Activated T-cell treated with anti-CD3 and anti-CD28 coated beads, Interleukin-2, amount 50 U/mL, for 24 hours (primary cell): ENCODE measurements around the gene CCDC120.

Experiments
- DNase-seq: peaks from one replicate; pipeline ENCODE4 v3.0.0-alpha.2; 2020
- H3K27ac Mint-ChIP-seq: 2 replicates; pipeline ENCODE4 v1.8.0; 2020; ENCODE audit warnings: mild to moderate bottlenecking, mixed read lengths
- H3K27me3 Mint-ChIP-seq: 2 replicates; pipeline ENCODE4 v1.8.0; 2020; ENCODE audit warnings: mixed read lengths
- H3K36me3 Mint-ChIP-seq: 2 replicates; pipeline ENCODE4 v1.8.0; 2020; ENCODE audit warnings: low read depth, mixed read lengths
- H3K4me1 Mint-ChIP-seq: 2 replicates; pipeline ENCODE4 v1.8.0; 2020; ENCODE audit warnings: low read depth, mixed read lengths
- H3K4me3 Mint-ChIP-seq: 2 replicates; pipeline ENCODE4 v1.8.0; 2020; ENCODE audit warnings: mild to moderate bottlenecking, moderate library complexity, mixed read lengths
- H3K9me3 Mint-ChIP-seq: 2 replicates; pipeline ENCODE4 v1.8.0; 2020; ENCODE audit warnings: mixed read lengths

CCDC120 gene

GRCh38 chrX:49070988-49071387, 12.2 kb downstream of the CCDC120 start:
- Mint-ChIP-seq H3K27me3 (peaks cover 5% of the 10 kb centered on the region), H3K36me3 (peaks cover 33% of the 10 kb centered on the region), H3K9me3 (no peaks in the 10 kb centered on the region), H3K4me3 (no peak overlapping the region), H3K4me1 (peaks cover 15% of the 10 kb centered on the region), H3K27ac (peak overlapping the region; percentile 1)
- no peak for DNase-seq

- no peak overlapping the region for H3K27ac Mint-ChIP-seq
- H3K4me1 Mint-ChIP-seq: peaks cover 15% of the 10 kb centered on the region
- H3K36me3 Mint-ChIP-seq: peaks cover 41% of the 10 kb centered on the region
- no peak for DNase-seq
- H3K4me3 Mint-ChIP-seq: peak overlapping the region; percentile 84
- H3K27me3 Mint-ChIP-seq: peaks cover 5% of the 10 kb centered on the region
- no peaks in the 10 kb centered on the region for H3K9me3 Mint-ChIP-seq
Observed at GRCh38 chrX:49071877-49072711, 13.3 kb downstream of the CCDC120 start.

DNA sequence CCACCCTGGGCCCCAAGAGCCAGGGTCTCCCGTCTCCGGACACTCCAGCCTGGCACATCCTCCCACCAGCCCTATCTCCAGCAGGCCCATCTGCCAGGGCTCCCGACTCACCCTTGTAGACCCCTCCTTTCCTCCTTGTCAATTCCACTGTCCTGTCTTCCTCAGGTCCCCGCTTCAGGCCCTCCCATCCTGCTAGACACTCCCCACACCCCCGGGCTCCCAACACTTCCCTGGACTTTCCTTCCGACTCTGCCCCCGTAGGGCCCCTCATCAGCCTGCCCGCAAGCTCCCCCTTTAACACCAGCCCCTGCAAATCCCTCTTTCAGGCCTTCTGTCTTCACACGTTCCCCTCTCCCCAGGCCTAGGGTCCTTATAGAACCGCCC, 13.9 kb downstream of the CCDC120 start:
- H3K27ac Mint-ChIP-seq: peak overlapping the region; percentile 84
- H3K4me1 Mint-ChIP-seq: peaks cover 15% of the 10 kb centered on the region
- H3K9me3 Mint-ChIP-seq: no peaks in the 10 kb centered on the region
- H3K36me3 Mint-ChIP-seq: peaks cover 46% of the 10 kb centered on the region
- H3K27me3 Mint-ChIP-seq: peaks cover 5% of the 10 kb centered on the region
- no peak for DNase-seq
- peak overlapping the region; percentile 84 for H3K4me3 Mint-ChIP-seq

DNA sequence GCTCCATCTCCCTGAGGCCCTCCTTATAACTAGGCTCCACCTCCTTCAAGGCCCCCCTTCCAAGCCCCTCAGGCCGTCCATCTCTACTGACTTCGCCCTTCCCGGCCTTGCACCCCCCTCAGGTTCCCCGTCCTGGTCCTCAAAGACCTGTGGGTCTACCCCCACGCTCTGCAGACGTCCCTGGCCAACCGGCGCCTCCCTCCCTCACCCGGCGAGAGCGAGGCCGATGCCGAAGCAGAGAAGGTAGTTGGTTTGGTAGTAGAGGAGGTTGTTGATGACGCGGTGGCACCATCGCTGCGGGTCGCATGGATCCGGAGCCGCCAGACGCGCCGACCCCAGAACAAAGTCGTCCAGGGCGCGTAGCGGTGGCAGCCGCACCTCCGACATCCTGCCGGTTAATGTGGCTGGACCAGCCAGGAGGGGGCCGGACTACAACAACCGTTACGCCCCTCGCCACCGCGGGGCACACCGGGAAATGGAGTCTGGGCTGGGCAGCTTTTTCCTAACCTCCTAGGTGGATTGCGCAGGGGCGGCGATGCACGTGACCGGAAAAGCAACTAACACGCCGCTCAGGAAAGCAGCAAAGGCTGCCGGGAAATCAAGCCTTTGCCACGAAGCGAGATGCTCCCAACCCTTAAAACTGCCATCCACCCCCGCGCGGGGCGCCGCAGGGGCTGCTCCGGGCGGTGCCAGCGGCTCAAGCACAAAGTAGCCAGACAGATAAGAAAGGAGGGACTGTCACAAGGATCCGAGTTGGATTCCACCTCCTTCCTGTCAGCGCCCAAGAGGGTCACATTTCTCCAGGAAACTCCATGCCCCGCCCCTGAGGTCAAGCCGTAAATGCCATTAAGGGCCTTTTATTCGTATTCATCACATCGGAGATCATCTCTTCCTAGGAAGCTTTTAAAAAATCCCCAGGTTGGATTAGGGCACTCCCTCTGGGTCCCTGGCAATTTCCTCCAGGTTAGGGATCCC, 15.1 kb downstream of the CCDC120 start, which contains the start of gene PRAF2:
PRAF2 (minus strand) TSS at position 402 of the 975 bp plus-strand sequence; CDS start at position 387, 15 bp downstream.
- peaks cover 44% of the 10 kb centered on the region for H3K36me3 Mint-ChIP-seq
- peaks cover 19% of the 10 kb centered on the region for H3K4me1 Mint-ChIP-seq
- no peaks in the 10 kb centered on the region for H3K27me3 Mint-ChIP-seq
- peak within 1 kb of the TSS; percentile 84 for H3K27ac Mint-ChIP-seq
- peak; percentile 89 for DNase-seq
- no peaks in the 10 kb centered on the region for H3K9me3 Mint-ChIP-seq
- H3K4me3 Mint-ChIP-seq: peak within 1 kb of the TSS; percentile 84

- H3K4me3 Mint-ChIP-seq: no peak overlapping the region
- no peaks in the 10 kb centered on the region for H3K9me3 Mint-ChIP-seq
- peaks cover 4% of the 10 kb centered on the region for H3K27me3 Mint-ChIP-seq
- no peak overlapping the region for H3K27ac Mint-ChIP-seq
- peaks cover 42% of the 10 kb centered on the region for H3K36me3 Mint-ChIP-seq
- DNase-seq: no peak
- peaks cover 24% of the 10 kb centered on the region for H3K4me1 Mint-ChIP-seq
Observed at GRCh38 chrX:49075347-49075746, 16.5 kb downstream of the CCDC120 start.

- no peaks in the 10 kb centered on the region for H3K9me3 Mint-ChIP-seq
- DNase-seq: no peak
- H3K4me1 Mint-ChIP-seq: peaks cover 22% of the 10 kb centered on the region
- H3K27ac Mint-ChIP-seq: peak overlapping the region; percentile 93
- peaks cover 33% of the 10 kb centered on the region for H3K36me3 Mint-ChIP-seq
- H3K27me3 Mint-ChIP-seq: peaks cover 4% of the 10 kb centered on the region
- no peak overlapping the region for H3K4me3 Mint-ChIP-seq
Observed at GRCh38 chrX:49077941-49078340, 19.1 kb downstream of the CCDC120 start.

GRCh38 chrX:49079489-49080428, 21.0 kb downstream of the CCDC120 start, which contains the start of gene WDR45:
TSS of gene WDR45 (minus strand) at chrX:49079887. CDS start at chrX:49078095, 1,792 bp downstream.
- DNase-seq: peak; percentile 78

GRCh38 chrX:49082271-49082871, 23.6 kb downstream of the CCDC120 start:
- no peak for DNase-seq
- peaks cover 14% of the 10 kb centered on the region for H3K4me1 Mint-ChIP-seq
- H3K27me3 Mint-ChIP-seq: peaks cover 4% of the 10 kb centered on the region
- no peak overlapping the region for H3K4me3 Mint-ChIP-seq
- no peaks in the 10 kb centered on the region for H3K9me3 Mint-ChIP-seq
- H3K36me3 Mint-ChIP-seq: peaks cover 3% of the 10 kb centered on the region
- no peak overlapping the region for H3K27ac Mint-ChIP-seq

More at GRCh38 chrX:49079489-49080428, 21.0 kb downstream of the CCDC120 start, which contains the start of gene WDR45:
- peak within 1 kb of the TSS; percentile 81 for H3K4me3 Mint-ChIP-seq
- H3K36me3 Mint-ChIP-seq: peaks cover 22% of the 10 kb centered on the region
- no peaks in the 10 kb centered on the region for H3K9me3 Mint-ChIP-seq
- peak within 1 kb of the TSS; percentile 93 for H3K27ac Mint-ChIP-seq
- H3K27me3 Mint-ChIP-seq: peaks cover 4% of the 10 kb centered on the region
- H3K4me1 Mint-ChIP-seq: peaks cover 14% of the 10 kb centered on the region

DNA sequence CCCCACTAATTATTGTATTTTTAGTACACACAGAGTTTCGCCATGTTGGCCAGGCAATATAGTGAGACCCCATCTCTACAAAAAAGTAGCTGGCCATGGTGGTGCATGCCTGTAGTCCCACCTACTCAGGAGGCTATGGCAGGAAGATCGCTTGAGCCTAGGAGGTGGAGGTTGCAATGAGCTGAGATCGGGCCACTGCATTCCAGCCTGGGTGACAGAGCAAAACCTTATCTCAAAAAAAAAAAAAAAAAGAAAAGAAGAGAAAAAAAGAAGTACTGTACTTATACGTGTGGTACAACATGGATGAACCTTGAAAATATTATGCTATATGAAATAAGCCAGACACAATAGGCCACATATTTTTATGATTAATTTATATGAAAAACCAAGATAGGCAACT, 30.8 kb downstream of the CCDC120 start:
- no peak overlapping the region for H3K4me3 Mint-ChIP-seq
- no peaks in the 10 kb centered on the region for H3K9me3 Mint-ChIP-seq
- peaks cover 5% of the 10 kb centered on the region for H3K27me3 Mint-ChIP-seq
- H3K27ac Mint-ChIP-seq: no peak overlapping the region
- no peak for DNase-seq
- H3K36me3 Mint-ChIP-seq: no peaks in the 10 kb centered on the region
- H3K4me1 Mint-ChIP-seq: no peaks in the 10 kb centered on the region

DNA sequence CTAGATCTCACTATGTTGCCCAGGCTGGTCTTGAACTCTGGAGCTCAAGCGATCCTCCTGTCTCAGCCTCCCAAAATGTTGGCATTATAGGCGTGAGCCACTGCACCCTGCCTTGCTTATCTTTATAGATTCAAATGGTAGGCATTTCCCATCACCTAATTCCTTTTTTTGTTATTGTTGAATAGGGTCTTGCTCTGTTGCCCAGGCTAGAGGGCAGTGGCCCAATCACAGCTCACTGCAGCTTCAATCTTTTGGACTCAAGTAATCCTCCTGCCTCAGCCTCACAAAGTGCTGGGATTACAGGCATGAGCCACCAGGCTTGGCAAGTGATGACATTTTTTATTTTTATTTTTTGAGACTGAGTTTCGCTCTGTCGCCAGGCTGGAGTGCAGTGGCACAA, 37.6 kb downstream of the CCDC120 start:
- Mint-ChIP-seq H3K9me3 (no peaks in the 10 kb centered on the region), H3K27ac (no peak overlapping the region), H3K4me1 (peaks cover 5% of the 10 kb centered on the region), H3K36me3 (peaks cover 6% of the 10 kb centered on the region), H3K27me3 (peaks cover 2% of the 10 kb centered on the region), H3K4me3 (no peak overlapping the region)
- no peak for DNase-seq

DNA sequence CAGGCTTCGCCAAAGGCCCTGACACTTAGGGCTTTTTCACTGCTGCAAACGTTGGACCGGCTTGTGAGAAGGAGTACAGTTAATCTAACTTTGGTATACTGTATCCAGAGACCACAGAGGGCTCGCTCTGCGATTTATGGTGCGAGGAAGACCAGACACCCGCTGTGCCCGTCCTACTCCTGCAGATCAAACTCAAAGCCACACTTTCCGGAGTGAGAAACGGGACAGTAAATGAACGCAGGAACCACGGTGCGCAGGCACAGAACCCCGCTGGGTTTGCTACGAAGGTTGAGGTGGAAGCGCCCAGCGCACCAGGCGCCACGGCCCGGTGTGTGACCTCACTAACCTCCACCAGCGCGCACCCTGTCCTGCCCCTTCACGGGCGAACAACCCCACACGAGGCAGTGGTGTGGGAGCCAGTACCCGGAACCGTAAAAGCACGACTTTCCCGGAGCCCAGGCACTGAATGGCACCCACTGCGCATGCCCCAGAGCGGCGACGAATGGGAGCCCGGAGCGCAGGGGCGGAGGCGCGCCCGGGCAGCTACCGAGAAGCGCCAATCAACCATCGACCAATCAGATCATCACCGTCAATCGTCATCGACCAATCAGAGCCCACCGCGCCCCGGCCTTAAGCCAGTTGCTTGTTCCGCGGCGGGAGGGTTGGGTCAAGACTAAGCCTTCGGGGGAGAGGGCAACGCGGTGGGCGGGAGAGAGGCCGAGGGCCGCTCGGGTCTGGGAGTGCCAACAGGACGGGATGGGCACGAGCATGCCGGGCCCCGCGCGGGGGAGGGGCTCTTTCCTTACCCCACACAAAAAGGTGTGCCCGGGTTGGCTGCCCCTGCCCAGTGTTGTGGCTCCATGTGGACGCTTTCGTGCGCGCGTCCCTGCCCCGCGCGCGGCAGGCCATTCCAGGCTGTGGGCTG, 42.2 kb downstream of the CCDC120 start:
- Mint-ChIP-seq H3K27ac (peak overlapping the region; percentile 94), H3K4me1 (peaks cover 11% of the 10 kb centered on the region), H3K9me3 (no peaks in the 10 kb centered on the region), H3K36me3 (peaks cover 8% of the 10 kb centered on the region), H3K4me3 (peak overlapping the region; percentile 89), H3K27me3 (peaks cover 2% of the 10 kb centered on the region)
- DNase-seq: peak; percentile 88

DNA sequence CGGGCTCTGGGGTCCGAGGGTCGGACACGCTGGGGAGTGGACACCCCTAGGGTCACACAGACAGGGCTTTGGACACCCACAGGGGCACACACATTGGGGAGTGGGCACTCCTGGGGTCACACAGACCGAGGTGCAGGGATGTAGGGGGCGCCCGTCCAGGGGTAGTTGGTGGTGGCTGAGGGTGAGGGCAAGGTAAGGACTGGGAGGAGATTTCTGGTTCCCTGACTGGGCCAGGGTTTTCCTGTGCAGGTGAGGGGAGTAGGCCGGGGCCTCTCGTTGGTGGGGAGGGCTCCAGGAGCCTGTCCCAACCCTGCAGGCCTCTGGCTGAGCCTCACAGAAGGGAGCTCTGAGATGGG, 42.8 kb downstream of the CCDC120 start:
- Mint-ChIP-seq H3K4me3 (peak overlapping the region; percentile 89), H3K9me3 (no peaks in the 10 kb centered on the region), H3K4me1 (peaks cover 11% of the 10 kb centered on the region), H3K27me3 (no peaks in the 10 kb centered on the region), H3K36me3 (peaks cover 8% of the 10 kb centered on the region), H3K27ac (peak overlapping the region; percentile 94)
- no peak for DNase-seq
